LNCAP (cell line): Measurements from ENCODE around the gene ITPR1.

ENCODE experiments used
- CTCF ChIP-seq: fragments of 450-650 bp; IDR thresholded peaks from 2 replicates; pipeline ENCODE4 v1.5.1; 2017; ENCODE audit warnings: mild to moderate bottlenecking

Gene ITPR1

GRCh38 chr3:4562595-4562994 is 69.4 kb downstream of the ITPR1 start:
- no peak for TF ChIP-seq CTCF

GRCh38 chr3:4564270-4564669 is 71.1 kb downstream of the ITPR1 start:
- no peak for TF ChIP-seq CTCF

GRCh38 chr3:4564928-4565586 is 71.9 kb downstream of the ITPR1 start:
- TF ChIP-seq CTCF, result no peak

GRCh38 chr3:4565809-4566501 is 72.8 kb downstream of the ITPR1 start:
- TF ChIP-seq CTCF, result no peak

GRCh38 chr3:4568841-4569240 is 75.7 kb downstream of the ITPR1 start:
- TF ChIP-seq CTCF, result no peak

- no peak for TF ChIP-seq CTCF
Observed at GRCh38 chr3:4570840-4571621, 77.9 kb downstream of the ITPR1 start.

- TF ChIP-seq CTCF, result no peak
Observed at GRCh38 chr3:4571690-4572334, 78.7 kb downstream of the ITPR1 start.
